ENCODE measurements around the gene ATP8A2. TPM values are rescaled to one million over a fixed set of nuclear protein-coding genes. Genes with fewer than 3 reads are reported as not detected.
"Not testable (repeated sequence)": the region's sequence is repeated elsewhere in the genome, so short reads cannot be mapped to it uniquely, and the experiment has no call there.

ATP8A2 gene
- total RNA-seq, 1 donor from 2014 or later: 0.05 TPM

GRCh38 chr13:25802579-25802978 lies 430.8 kb downstream of the ATP8A2 start:
- intact Hi-C loops (cut with DNase I): no loop called here
- ATAC-seq (ENCODE audit: poor library complexity) (no peak), DNase-seq (no peak)

GRCh38 chr13:25803641-25804040 lies 431.9 kb downstream of the ATP8A2 start:
- DNase-seq: no peak
- intact Hi-C loops (cut with DNase I): no loop called here
- ATAC-seq (ENCODE audit: poor library complexity): no peak

- intact Hi-C loops (cut with DNase I): no loop called here
- no peak for DNase-seq
- ATAC-seq (ENCODE audit: poor library complexity): no peak
Observed at GRCh38 chr13:25806264-25806974, 434.6 kb downstream of the ATP8A2 start.

- DNase-seq (no peak), ATAC-seq (ENCODE audit: poor library complexity) (no peak)
- intact Hi-C loops (cut with DNase I): no loop called here
Observed at GRCh38 chr13:25807562-25807961, 435.8 kb downstream of the ATP8A2 start.

- no peak for ATAC-seq (ENCODE audit: poor library complexity)
- intact Hi-C loops (cut with DNase I): no loop called here
- no peak for DNase-seq
Observed at GRCh38 chr13:25811506-25811905, 439.7 kb downstream of the ATP8A2 start.

GRCh38 chr13:25816239-25816638 lies 444.5 kb downstream of the ATP8A2 start:
- intact Hi-C loops (cut with DNase I): no loop called here
- no peak for ATAC-seq (ENCODE audit: poor library complexity)

GRCh38 chr13:25819856-25820530 lies 448.2 kb downstream of the ATP8A2 start:
- ATAC-seq (ENCODE audit: poor library complexity) (no peak), DNase-seq (peak; percentile 43)
- intact Hi-C loops (cut with DNase I): no loop called here

More at GRCh38 chr13:25816239-25816638, 444.5 kb downstream of the ATP8A2 start:
- no peak for DNase-seq

GRCh38 chr13:25821776-25822175 lies 450.0 kb downstream of the ATP8A2 start:
- ATAC-seq (ENCODE audit: poor library complexity): no peak
- no peak for DNase-seq
- intact Hi-C loops (cut with DNase I): no loop called here

- DNase-seq; ATAC-seq (ENCODE audit: poor library complexity); intact Hi-C loops (cut with DNase I): not testable (repeated sequence)
Observed at GRCh38 chr13:25827221-25827620, 455.4 kb downstream of the ATP8A2 start.

- no peak for ATAC-seq (ENCODE audit: poor library complexity)
- DNase-seq: no peak
- intact Hi-C loops (cut with DNase I): no loop called here
Observed at GRCh38 chr13:25827831-25828465, 456.2 kb downstream of the ATP8A2 start.

- no peak for DNase-seq
- ATAC-seq (ENCODE audit: poor library complexity): no peak
- intact Hi-C loops (cut with DNase I): no loop called here
Observed at GRCh38 chr13:25833761-25834160, 462.0 kb downstream of the ATP8A2 start.

- no peak for DNase-seq
- ATAC-seq (ENCODE audit: poor library complexity): no peak
- intact Hi-C loops (cut with DNase I): no loop called here
Observed at GRCh38 chr13:25836574-25837336, 465.0 kb downstream of the ATP8A2 start.

- ATAC-seq (ENCODE audit: poor library complexity) (no peak), DNase-seq (no peak)
- intact Hi-C loops (cut with DNase I): no loop called here
Observed at GRCh38 chr13:25839371-25839770, 467.6 kb downstream of the ATP8A2 start.

GRCh38 chr13:25840261-25840660 lies 468.5 kb downstream of the ATP8A2 start:
- no peak for DNase-seq
- intact Hi-C loops (cut with DNase I): no loop called here
- ATAC-seq (ENCODE audit: poor library complexity): no peak

GRCh38 chr13:25840931-25841330 lies 469.2 kb downstream of the ATP8A2 start:
- ATAC-seq (ENCODE audit: poor library complexity): no peak
- no peak for DNase-seq
- intact Hi-C loops (cut with DNase I): no loop called here

GRCh38 chr13:25843692-25844091 lies 471.9 kb downstream of the ATP8A2 start:
- intact Hi-C loops (cut with DNase I): no loop called here
- no peak for DNase-seq

GRCh38 chr13:25844559-25845434 lies 473.0 kb downstream of the ATP8A2 start:
- ATAC-seq (ENCODE audit: poor library complexity): no peak
- intact Hi-C loops (cut with DNase I): no loop called here

More at GRCh38 chr13:25843692-25844091, 471.9 kb downstream of the ATP8A2 start:
- no peak for ATAC-seq (ENCODE audit: poor library complexity)

More at GRCh38 chr13:25844559-25845434, 473.0 kb downstream of the ATP8A2 start:
- DNase-seq: no peak

All from Right ventricle myocardium superior (tissue), 1 donor.